Measurements from ENCODE around the gene KRTAP10-3.

DNA sequence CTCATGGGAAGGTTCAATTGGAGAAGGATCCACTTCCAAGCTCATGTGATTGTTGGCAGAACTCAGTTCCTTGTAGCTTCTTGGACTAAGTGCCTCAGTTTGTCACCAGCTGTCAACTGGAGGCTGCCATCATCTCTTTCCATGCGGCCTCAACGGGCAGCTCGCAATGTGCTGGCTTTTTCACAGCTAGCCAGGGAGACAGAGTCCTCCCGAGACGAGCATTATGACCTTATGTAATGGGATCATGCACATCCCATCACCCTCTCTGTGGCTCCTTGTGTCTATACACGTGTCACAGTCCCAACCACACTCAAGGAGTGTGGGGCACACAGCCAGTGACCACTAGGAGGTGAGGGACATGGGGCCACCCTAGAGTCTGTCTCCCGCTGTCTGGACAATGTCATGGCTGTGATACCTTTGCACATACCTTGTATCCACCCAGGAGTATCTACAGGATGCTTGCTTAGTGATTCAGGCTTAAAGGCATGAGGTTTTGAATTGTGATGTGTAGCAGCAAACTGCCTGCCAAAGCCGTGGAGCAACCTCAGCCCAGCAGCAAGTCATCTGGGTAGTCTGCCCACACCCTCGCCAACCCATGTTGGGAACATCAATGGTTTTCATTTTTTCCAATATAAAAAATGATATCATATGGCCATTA, 37.6 kb upstream of the KRTAP10-3 start:
- TF ChIP-seq, protein P1, sequence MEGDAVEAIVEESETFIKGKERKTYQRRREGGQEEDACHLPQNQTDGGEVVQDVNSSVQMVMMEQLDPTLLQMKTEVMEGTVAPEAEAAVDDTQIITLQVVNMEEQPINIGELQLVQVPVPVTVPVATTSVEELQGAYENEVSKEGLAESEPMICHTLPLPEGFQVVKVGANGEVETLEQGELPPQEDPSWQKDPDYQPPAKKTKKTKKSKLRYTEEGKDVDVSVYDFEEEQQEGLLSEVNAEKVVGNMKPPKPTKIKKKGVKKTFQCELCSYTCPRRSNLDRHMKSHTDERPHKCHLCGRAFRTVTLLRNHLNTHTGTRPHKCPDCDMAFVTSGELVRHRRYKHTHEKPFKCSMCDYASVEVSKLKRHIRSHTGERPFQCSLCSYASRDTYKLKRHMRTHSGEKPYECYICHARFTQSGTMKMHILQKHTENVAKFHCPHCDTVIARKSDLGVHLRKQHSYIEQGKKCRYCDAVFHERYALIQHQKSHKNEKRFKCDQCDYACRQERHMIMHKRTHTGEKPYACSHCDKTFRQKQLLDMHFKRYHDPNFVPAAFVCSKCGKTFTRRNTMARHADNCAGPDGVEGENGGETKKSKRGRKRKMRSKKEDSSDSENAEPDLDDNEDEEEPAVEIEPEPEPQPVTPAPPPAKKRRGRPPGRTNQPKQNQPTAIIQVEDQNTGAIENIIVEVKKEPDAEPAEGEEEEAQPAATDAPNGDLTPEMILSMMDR (IDR thresholded peaks at IDR 0.05; ENCODE audit: insufficient read depth, low read depth, low read length): no peak
- no peak for TF ChIP-seq EZH2 (IDR thresholded peaks at IDR 0.05; ENCODE audit: insufficient read depth, low read length)

Data from astrocyte (in vitro differentiated cells and primary cell).